HL-60 (cell line): ENCODE measurements around the gene MARCHF5.

ENCODE experiments used
- DNase-seq, 2 experiments: peaks; one replicate each; pipeline ENCODE4 v3.0.0-alpha.2; 2010 to 2020; ENCODE audit warnings: low read depth in 1 of 2, low spot score in 1 of 2
- H3K27ac ChIP-seq: fragments of 250-450 bp; sonication (Bioruptor Pico); replicated peaks from 2 replicates; pipeline ENCODE4 v1.5.1; 2020; ENCODE audit warnings: mild to moderate bottlenecking, moderate library complexity
- H3K27me3 ChIP-seq: fragments of 250-450 bp; sonication (Bioruptor Pico); 2 replicates; pipeline ENCODE4 v1.5.1; 2021; ENCODE audit warnings: mild to moderate bottlenecking, moderate library complexity; ENCODE audit not compliant: insufficient read depth, poor library complexity, severe bottlenecking
- H3K4me3 ChIP-seq: replicated peaks from 2 replicates; pipeline ENCODE4 v1.5.1; 2011; ENCODE audit warnings: mild to moderate bottlenecking, control low read depth, low read length; ENCODE audit not compliant: insufficient read depth
- GABPA ChIP-seq: IDR thresholded peaks from 2 replicates; pipeline ENCODE4 v1.6.1; 2012; ENCODE audit warnings: low read depth
- POLR2AphosphoS5 ChIP-seq: IDR thresholded peaks from 2 replicates; pipeline ENCODE4 v1.6.1; 2012; ENCODE audit warnings: low read depth
- REST ChIP-seq: IDR thresholded peaks from 2 replicates; pipeline ENCODE4 v1.6.1; 2012; ENCODE audit warnings: low read depth; ENCODE audit not compliant: insufficient replicate concordance
- SPI1 ChIP-seq: IDR thresholded peaks from 2 replicates; pipeline ENCODE4 v1.6.1; 2012; ENCODE audit warnings: low read depth, mild to moderate bottlenecking, borderline replicate concordance
- TF ChIP-seq, protein P1 (sequence below): IDR thresholded peaks from one replicate; pipeline ENCODE4 v1.5.1; 2011; ENCODE audit warnings: low read length, control low read depth, inconsistent platforms; ENCODE audit not compliant: insufficient read depth

The MARCHF5 gene

DNA sequence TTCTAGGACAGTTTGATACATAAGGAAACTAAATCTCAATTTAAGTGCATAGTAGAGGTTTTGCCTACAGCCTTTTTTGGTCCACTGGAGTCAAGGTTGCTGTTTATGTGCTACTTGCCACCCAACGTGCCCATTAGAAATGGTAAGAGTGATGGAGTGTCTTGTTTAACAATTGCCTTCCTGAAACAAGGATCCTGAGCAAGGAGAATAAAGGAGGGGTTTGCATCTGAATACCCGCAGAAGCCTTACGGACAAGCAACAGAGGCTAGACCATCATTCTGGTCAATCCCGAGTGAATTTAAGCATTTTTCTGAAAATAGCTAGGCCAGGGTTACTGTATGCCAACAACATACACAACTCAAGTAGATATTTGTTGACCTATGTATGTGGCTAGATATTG, 63.6 kb downstream of the MARCHF5 start:
- Histone ChIP-seq H3K27ac (no peak overlapping the region), H3K4me3 (no peak overlapping the region)
- TF ChIP-seq REST, result no peak
- no peak for TF ChIP-seq POLR2AphosphoS5
- no peak for TF ChIP-seq GABPA
- TF ChIP-seq, protein P1, sequence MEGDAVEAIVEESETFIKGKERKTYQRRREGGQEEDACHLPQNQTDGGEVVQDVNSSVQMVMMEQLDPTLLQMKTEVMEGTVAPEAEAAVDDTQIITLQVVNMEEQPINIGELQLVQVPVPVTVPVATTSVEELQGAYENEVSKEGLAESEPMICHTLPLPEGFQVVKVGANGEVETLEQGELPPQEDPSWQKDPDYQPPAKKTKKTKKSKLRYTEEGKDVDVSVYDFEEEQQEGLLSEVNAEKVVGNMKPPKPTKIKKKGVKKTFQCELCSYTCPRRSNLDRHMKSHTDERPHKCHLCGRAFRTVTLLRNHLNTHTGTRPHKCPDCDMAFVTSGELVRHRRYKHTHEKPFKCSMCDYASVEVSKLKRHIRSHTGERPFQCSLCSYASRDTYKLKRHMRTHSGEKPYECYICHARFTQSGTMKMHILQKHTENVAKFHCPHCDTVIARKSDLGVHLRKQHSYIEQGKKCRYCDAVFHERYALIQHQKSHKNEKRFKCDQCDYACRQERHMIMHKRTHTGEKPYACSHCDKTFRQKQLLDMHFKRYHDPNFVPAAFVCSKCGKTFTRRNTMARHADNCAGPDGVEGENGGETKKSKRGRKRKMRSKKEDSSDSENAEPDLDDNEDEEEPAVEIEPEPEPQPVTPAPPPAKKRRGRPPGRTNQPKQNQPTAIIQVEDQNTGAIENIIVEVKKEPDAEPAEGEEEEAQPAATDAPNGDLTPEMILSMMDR, result no peak
- no peak for TF ChIP-seq SPI1

GRCh38 chr10:92356041-92356440, 65.1 kb downstream of the MARCHF5 start:
- Histone ChIP-seq H3K27ac (no peak overlapping the region), H3K4me3 (no peak overlapping the region), H3K27me3 (peaks cover 3% of the 10 kb centered on the region)
- DNase-seq, result no peak
- TF ChIP-seq POLR2AphosphoS5, result no peak
- TF ChIP-seq GABPA, result no peak
- TF ChIP-seq REST, result no peak
- TF ChIP-seq, protein P1, result no peak
- no peak for TF ChIP-seq SPI1

More for the DNA sequence above, 63.6 kb downstream of the MARCHF5 start:
- H3K27me3 ChIP-seq, result no peaks in the 10 kb centered on the region
- DNase-seq, result no peak

DNA sequence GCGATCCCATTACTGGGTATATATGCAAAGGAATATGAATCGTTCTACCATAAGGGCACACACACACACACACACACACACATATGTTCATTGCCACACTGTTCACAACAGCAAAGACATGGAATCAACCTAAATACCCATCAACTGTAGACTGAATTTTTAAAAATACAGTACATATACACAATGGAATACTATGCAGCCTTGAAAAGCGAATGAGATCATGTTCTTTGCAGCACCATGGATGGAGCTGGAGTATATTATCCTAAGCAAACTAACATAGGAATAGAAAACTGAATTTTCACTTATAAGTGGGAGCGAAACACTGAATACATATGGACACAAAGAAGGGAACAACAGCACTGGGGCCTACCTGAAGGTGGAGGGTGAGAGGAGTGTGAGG, 72.5 kb downstream of the MARCHF5 start:
- H3K4me3 ChIP-seq, result no peak overlapping the region
- H3K27ac ChIP-seq, result no peak overlapping the region
- no peak for TF ChIP-seq GABPA
- no peak for TF ChIP-seq SPI1
- TF ChIP-seq REST, result no peak
- no peak for TF ChIP-seq POLR2AphosphoS5
- TF ChIP-seq, protein P1, result no peak
- DNase-seq, result no peak
- peaks cover 3% of the 10 kb centered on the region for H3K27me3 ChIP-seq
